GM12878 (cell line): ENCODE data around the gene ANO3. TPM values are rescaled to one million over a fixed set of nuclear protein-coding genes. Genes with fewer than 3 reads are reported as not detected.

ENCODE experiments used
- ATAC-seq: fragments of 200-7000 bp; cut with Tn5 transposase; 3 replicates; pipeline ENCODE4 v1.9.1; 2020; ENCODE audit warnings: mild to moderate bottlenecking, moderate library complexity
- BruUV-seq: library from RNA; stranded (reverse); fragments of 400-500 nt; replicated peaks from 2 replicates; lab custom pipeline; 2021; lab: Mats Ljungman, UMichigan
- CTCF ChIA-PET: fragments of 300-600 bp; sonication (Branson Sonifier 250); formaldehyde crosslinking; extraction: SDS; loops from one replicate; lab custom pipeline; 2021; ENCODE audit warnings: inconsistent platforms; lab: Yijun Ruan, JAX
- POLR2A ChIA-PET: fragments of 350-600 bp; formaldehyde crosslinking; extraction: SDS; loops from one replicate; lab custom pipeline; 2021; ENCODE audit warnings: inconsistent platforms; lab: Charles Lee
- RAD21 ChIA-PET: fragments of 300-600 bp; sonication (Branson Sonifier 250); formaldehyde crosslinking; loops from one replicate; lab custom pipeline; 2023; ENCODE audit warnings: antibody characterized with exemption; ENCODE audit not compliant: unreplicated experiment; lab: Charles Lee
- SMC1A ChIA-PET: fragments of 300-600 bp; sonication (Branson Sonifier 250); formaldehyde crosslinking; loops from one replicate; lab custom pipeline; 2023; ENCODE audit not compliant: unreplicated experiment, uncharacterized antibody; lab: Charles Lee
- DNase-seq: peaks from one replicate; pipeline ENCODE4 v3.0.0-alpha.2; 2011; ENCODE audit warnings: low read depth, low spot score
- FAIRE-seq: peaks from 3 replicates; lab custom pipeline; 2011; peaks lifted over from hg19 to GRCh38; lab: Jason Lieb, UNC
- H2AFZ ChIP-seq: 2 replicates; pipeline ENCODE4 v1.6.0; 2011; ENCODE audit warnings: low read depth, low read length, control low read depth; ENCODE audit not compliant: control insufficient read depth
- H3K27ac ChIP-seq: 2 replicates; pipeline ENCODE4 v1.5.1; 2011; ENCODE audit warnings: control low read depth; ENCODE audit not compliant: control insufficient read depth, insufficient read depth
- H3K27me3 ChIP-seq, 2 experiments: replicated peaks in 1 of 2; 2 replicates each; pipeline versions ENCODE4 v1.6.0 to v1.6.1; 2011; ENCODE audit warnings: low read length in 1 of 2; ENCODE audit not compliant: control insufficient read depth in 2 of 2, insufficient read depth in 2 of 2
- H3K36me3 ChIP-seq, 2 experiments: 2 replicates each; pipeline ENCODE4 v1.5.1; 2011; ENCODE audit warnings: low read length in 1 of 2; ENCODE audit not compliant: control insufficient read depth in 2 of 2, insufficient read depth in 2 of 2
- H3K4me1 ChIP-seq: 2 replicates; pipeline ENCODE4 v1.6.1; 2011; ENCODE audit warnings: mild to moderate bottlenecking, low read length, moderate library complexity, mixed read lengths; ENCODE audit not compliant: control insufficient read depth, insufficient read depth
- H3K4me2 ChIP-seq: 2 replicates; pipeline ENCODE4 v1.6.0; 2011; ENCODE audit warnings: control low read depth; ENCODE audit not compliant: control insufficient read depth, insufficient read depth
- H3K4me3 ChIP-seq: fragments of 200-600 bp; sonication (generic); 2 replicates; pipeline ENCODE4 v1.5.1; 2016
- H3K79me2 ChIP-seq: 2 replicates; pipeline ENCODE4 v1.6.0; 2011; ENCODE audit warnings: low read length; ENCODE audit not compliant: control insufficient read depth, insufficient read depth
- H3K9ac ChIP-seq: 2 replicates; pipeline ENCODE4 v1.8.0; 2011; ENCODE audit warnings: low read length, control low read depth, mixed read lengths; ENCODE audit not compliant: control insufficient read depth, insufficient read depth
- H3K9me3 ChIP-seq: replicated peaks from 3 replicates; pipeline ENCODE4 v1.5.1; 2011; ENCODE audit warnings: mild to moderate bottlenecking, low read length; ENCODE audit not compliant: control insufficient read depth, insufficient read depth
- H4K20me1 ChIP-seq: 2 replicates; pipeline ENCODE4 v1.6.0; 2011; ENCODE audit not compliant: control insufficient read depth, insufficient read depth
- BHLHE40 ChIP-seq, 2 experiments: fragments of 450-650 bp in 1 of 2; IDR thresholded peaks; 2 replicates each; pipeline ENCODE4 v1.6.1; 2011 to 2017; ENCODE audit warnings: low read depth in 2 of 2, borderline replicate concordance in 1 of 2, improper control_type of control experiment in 1 of 2, low read length in 1 of 2, mild to moderate bottlenecking in 1 of 2
- CREM ChIP-seq: IDR thresholded peaks from 2 replicates; pipeline ENCODE4 v1.6.1; 2014; ENCODE audit warnings: antibody characterized with exemption, low read depth
- KDM1A ChIP-seq: fragments of 200-600 bp; sonication (generic); IDR thresholded peaks from 2 replicates; pipeline ENCODE4 v1.6.1; 2016; ENCODE audit warnings: borderline replicate concordance
- RAD51 ChIP-seq: fragments of 450-650 bp; IDR thresholded peaks from 2 replicates; pipeline ENCODE4 v1.6.1; 2016; ENCODE audit warnings: moderate library complexity, mild to moderate bottlenecking, inconsistent platforms
- RELA ChIP-seq: fragments of 450-650 bp; IDR thresholded peaks from 2 replicates; pipeline ENCODE4 v1.8.0; 2014; ENCODE audit warnings: borderline replicate concordance; ENCODE audit not compliant: partially characterized antibody
- SMAD1 ChIP-seq: fragments of 450-650 bp; IDR thresholded peaks from 2 replicates; pipeline ENCODE4 v1.6.1; 2018; ENCODE audit warnings: mild to moderate bottlenecking, low read depth; ENCODE audit not compliant: partially characterized antibody
- TBL1XR1 ChIP-seq: IDR thresholded peaks from 2 replicates; pipeline ENCODE4 v1.6.1; 2012; ENCODE audit warnings: low read depth, low read length, improper control_type of control experiment
- ZNF592 ChIP-seq: fragments of 450-650 bp; IDR thresholded peaks from 2 replicates; pipeline ENCODE4 v1.6.1; 2017; ENCODE audit warnings: mild to moderate bottlenecking, moderate library complexity
- WGBS: methylation state at CpG from one replicate; pipeline ENCODE4 v1.1.6; 2016; ENCODE audit warnings: low lambda C conversion rate; ENCODE audit not compliant: insufficient replicate concordance, insufficient coverage; ENCODE audit errors: missing lambda C conversion rate; 5-methylcytosine and 5-hydroxymethylcytosine counted together
- in situ Hi-C: fragments of 300-500 bp; cut with MboI; formaldehyde crosslinking; loops from 9 replicates; pipeline ENCODE4 v1.14.3; 2018; ENCODE audit warnings: mixed read lengths
- intact Hi-C: fragments of 100-400 bp; cut with micrococcal nuclease; formaldehyde crosslinking; loops from one replicate; pipeline ENCODE4 v1.14.2; 2022; ENCODE audit not compliant: unreplicated experiment
- polyA plus RNA-seq, 11 experiments: library from polyadenylated mRNA; depleted of rRNA in 4 of 11; unstranded in 6 of 11; stranded (reverse) in 5 of 11; fragments of >200 nt; fragmentation: Nextera tagmentation in 4 of 11; fragmentation: Illumina TruSeq in 1 of 11; extraction: Ambion mirVana in 4 of 11; extraction: Trizol in 1 of 11; gene quantifications; 1 replicate in 1 of 11; 2 replicates in 10 of 11; pipeline versions ENCODE4 v1.2.1 to v1.2.3, GENCODE V29; 2011 to 2016; ENCODE audit warnings: inconsistent platforms in 2 of 11, missing spikeins in 2 of 11, low read depth in 1 of 11
- total RNA-seq, 4 experiments: library from RNA; depleted of rRNA in 3 of 4; stranded (reverse); fragments of >200 nt in 3 of 4; fragmentation: Illumina TruSeq in 1 of 4; extraction: Trizol in 1 of 4; gene quantifications; 2 replicates each; pipeline versions ENCODE4 v1.2.1 to v1.2.3, GENCODE V29; 2013 to 2021

Gene ANO3
- total and polyA plus RNA-seq, 10 of the 15 experiments (the other 5 are each of a cell fraction or from before 2014, with no cell fraction given), result 0.13 to 5.9 (median 0.44) TPM

- TF ChIP-seq ZNF592 (no peak), CREM (no peak), RAD51 (no peak), TBL1XR1 (no peak), BHLHE40 (IDR thresholded peaks at IDR 0.05; ENCODE audit: borderline replicate concordance in 1 of 2, low read depth in 2 of 2, low read length in 1 of 2) (no peak), KDM1A (no peak)
These were observed 331.0 kb downstream of the ANO3 start (continued) for GRCh38 chr11:26662916-26663315.

- ChIA-PET RAD21 (no interaction called here), POLR2A (no interaction called here), CTCF (interaction anchor here (0.8 kb wide), 1 partner anchor 15 kb away, joined by 3 read pairs; no protein-coding TSS in a partner anchor), SMC1A (interaction anchor here (0.7 to 1.1 kb wide), 3 partner anchors 12 to 344 kb away, joined by 3 read pairs; no protein-coding TSS in a partner anchor)
- H4K20me1 ChIP-seq, result no peaks in the 10 kb centered on the region
- no peaks in the 10 kb centered on the region for H3K4me1 ChIP-seq
- WGBS, result 33% methylated on average over 2 of the region's 2 CpGs
- in situ Hi-C loops (no loop called here), intact Hi-C loops (no loop called here)
- no peaks in the 10 kb centered on the region for H3K79me2 ChIP-seq
- H2AFZ ChIP-seq, result no peak overlapping the region
- no peak overlapping the region for H3K27ac ChIP-seq
- no peaks in the 10 kb centered on the region for H3K36me3 ChIP-seq
- ATAC-seq (no peak), FAIRE-seq (no peak), DNase-seq (no peak)
- H3K9ac ChIP-seq, result no peak overlapping the region
- H3K27me3 ChIP-seq, result no peaks in the 10 kb centered on the region
- H3K4me3 ChIP-seq, result no peak overlapping the region
- H3K4me2 ChIP-seq, result no peak overlapping the region
- BruUV-seq, result no TSS peak
- H3K9me3 ChIP-seq, result no peaks in the 10 kb centered on the region
- TF ChIP-seq SMAD1 (no peak), RELA (no peak)
These were observed 333.1 kb downstream of the ANO3 start for GRCh38 chr11:26665036-26665435.
